Lower leg skin (tissue), 3 donors: ENCODE data around the gene NT5DC3.

Source experiments
- CTCF ChIP-seq, 3 donors: fragments of 450-650 bp; IDR thresholded peaks; one replicate each; pipeline ENCODE4 v1.5.1; 2016; ENCODE audit warnings: antibody characterized with exemption in 3 of 3, mild to moderate bottlenecking in 3 of 3, moderate library complexity in 2 of 3
- POLR2A ChIP-seq, 2 donors: fragments of 450-650 bp; IDR thresholded peaks; one replicate each; pipeline ENCODE4 v1.6.1; 2016 to 2017; ENCODE audit warnings: antibody characterized with exemption in 2 of 2, mild to moderate bottlenecking in 1 of 2, moderate library complexity in 1 of 2

DNA sequence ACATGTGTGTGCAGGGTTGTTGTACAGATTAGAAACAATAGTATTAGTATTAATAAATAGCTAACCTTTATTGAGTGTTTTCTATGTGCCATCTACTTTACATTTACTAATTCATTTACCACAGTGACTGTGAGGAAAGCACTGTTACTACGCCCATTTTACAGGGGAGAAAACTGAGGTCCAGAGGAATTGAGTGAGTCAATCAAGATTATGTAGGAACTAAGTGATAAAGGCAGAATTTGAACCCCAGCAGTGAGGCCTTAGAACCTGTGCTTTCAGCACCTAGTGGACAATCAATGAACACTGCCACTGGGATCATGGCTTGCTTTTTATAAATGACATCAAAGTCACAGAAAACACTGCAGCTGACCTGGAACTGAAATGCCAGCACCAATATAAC, 28.2 kb downstream of the NT5DC3 start:
- TF ChIP-seq CTCF (IDR thresholded peaks at IDR 0.05) (no peak), POLR2A (IDR thresholded peaks at IDR 0.05) (no peak)
